Measurements from ENCODE around the gene DOK3. TPM values are rescaled to one million over a fixed set of nuclear protein-coding genes. Genes with fewer than 3 reads are reported as not detected.
"Not testable (repeated sequence)": the region's sequence is repeated elsewhere in the genome, so short reads cannot be mapped to it uniquely, and the experiment has no call there.

Gene DOK3
- total and polyA plus RNA-seq, 2 experiments from 2014 or later, result 3.1 to 3.5 TPM

GRCh38 chr5:177487975-177488374 is 21.7 kb downstream of the DOK3 start:
- peaks cover 3% of the 10 kb centered on the region for H3K79me2 ChIP-seq
- H3K4me1 ChIP-seq (ENCODE audit: insufficient read depth), result no peaks in the 10 kb centered on the region
- H3K27ac ChIP-seq, result no peak overlapping the region

DNA sequence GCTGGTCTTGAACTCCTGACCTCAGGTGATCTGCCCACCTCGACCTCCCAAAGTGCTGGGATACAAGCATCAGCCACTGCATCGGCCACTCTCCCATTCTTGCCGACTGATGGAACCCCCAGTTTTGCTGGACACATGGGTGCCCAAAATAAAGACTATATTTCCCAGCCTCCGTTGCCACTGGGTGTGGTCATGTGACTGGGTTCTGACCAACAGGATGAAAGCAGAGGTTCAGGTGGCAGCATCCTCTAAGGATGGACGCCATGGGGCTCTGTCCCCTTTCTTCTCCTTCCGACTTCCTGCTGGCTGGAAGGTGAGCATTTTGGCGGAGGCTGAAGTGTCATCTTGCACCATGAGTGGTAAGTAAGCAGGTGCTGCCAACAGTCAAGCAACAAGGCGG is 22.5 kb downstream of the DOK3 start:
- H3K27ac ChIP-seq, result no peak overlapping the region
- H3K79me2 ChIP-seq, result no peaks in the 10 kb centered on the region
- H3K27me3 ChIP-seq, result no peaks in the 10 kb centered on the region
- no peaks in the 10 kb centered on the region for H3K9me2 ChIP-seq (replicated peaks; ENCODE audit: insufficient read depth)
- H3K36me3 ChIP-seq (replicated peaks; ENCODE audit: insufficient read depth, low read depth), result no peaks in the 10 kb centered on the region
- no peaks in the 10 kb centered on the region for H4K20me1 ChIP-seq (ENCODE audit: insufficient read depth, poor library complexity, severe bottlenecking)
- H3K4me3 ChIP-seq, result no peak overlapping the region
- no peak overlapping the region for H2AFZ ChIP-seq
- H3K4me1 ChIP-seq (ENCODE audit: insufficient read depth), result no peaks in the 10 kb centered on the region
- no peaks in the 10 kb centered on the region for H3K9me3 ChIP-seq (ENCODE audit: low read depth)
- DNase-seq (ENCODE audit: low spot score), result no peak
- no peak overlapping the region for H3K4me2 ChIP-seq
- TF ChIP-seq EZH2phosphoT487 (IDR thresholded peaks at IDR 0.05; ENCODE audit: low read depth, severe bottlenecking, unreplicated experiment) (no peak), CTCF (IDR thresholded peaks at IDR 0.05; ENCODE audit: poor library complexity) (no peak), EZH2 (IDR thresholded peaks at IDR 0.05; ENCODE audit: borderline replicate concordance) (no peak)
- 97% methylated on average over 8 of the region's 8 CpGs for WGBS (ENCODE audit: low lambda C conversion rate, missing lambda C conversion rate)

More at GRCh38 chr5:177487975-177488374, 21.7 kb downstream of the DOK3 start:
- no peaks in the 10 kb centered on the region for H3K27me3 ChIP-seq
- no peaks in the 10 kb centered on the region for H3K9me2 ChIP-seq (replicated peaks; ENCODE audit: insufficient read depth)
- no peak overlapping the region for H2AFZ ChIP-seq
- H4K20me1 ChIP-seq (ENCODE audit: insufficient read depth, poor library complexity, severe bottlenecking), result no peaks in the 10 kb centered on the region
- DNase-seq (ENCODE audit: low spot score), result no peak
- no peak overlapping the region for H3K4me2 ChIP-seq
- no peaks in the 10 kb centered on the region for H3K36me3 ChIP-seq (replicated peaks; ENCODE audit: insufficient read depth, low read depth)
- no peak for TF ChIP-seq CTCF (IDR thresholded peaks at IDR 0.05; ENCODE audit: poor library complexity)
- no peak for TF ChIP-seq EZH2phosphoT487 (IDR thresholded peaks at IDR 0.05; ENCODE audit: low read depth, severe bottlenecking, unreplicated experiment)
- TF ChIP-seq EZH2 (IDR thresholded peaks at IDR 0.05; ENCODE audit: borderline replicate concordance), result no peak
- WGBS (ENCODE audit: low lambda C conversion rate, missing lambda C conversion rate), result 95% methylated on average over 15 of the region's 15 CpGs
- no peaks in the 10 kb centered on the region for H3K9me3 ChIP-seq (ENCODE audit: low read depth)
- H3K4me3 ChIP-seq, result no peak overlapping the region

DNA sequence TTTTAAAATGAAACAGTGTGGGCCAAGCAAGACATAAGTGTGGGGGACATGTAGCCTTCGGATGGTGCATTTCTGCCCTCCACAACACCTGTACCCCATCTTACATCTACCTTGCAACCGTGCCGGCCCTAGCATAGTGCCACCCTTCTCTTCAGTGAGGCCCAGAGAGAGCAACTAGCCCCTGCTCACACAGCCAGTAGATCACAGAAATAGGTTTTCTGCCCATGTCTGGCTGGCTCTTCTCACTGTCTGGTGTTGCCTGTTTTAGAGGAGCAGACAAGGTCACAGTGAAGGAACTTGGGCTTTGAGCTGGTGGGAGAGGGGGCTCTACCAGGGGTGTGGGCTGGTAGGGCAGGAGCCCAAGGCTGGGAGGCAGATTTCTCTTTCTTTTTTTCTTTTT is 23.4 kb downstream of the DOK3 start:
- no peak for DNase-seq (ENCODE audit: low spot score)
- Histone ChIP-seq H3K9me3 (ENCODE audit: low read depth) (no peaks in the 10 kb centered on the region), H3K36me3 (replicated peaks; ENCODE audit: insufficient read depth, low read depth) (no peaks in the 10 kb centered on the region), H3K4me3 (no peak overlapping the region), H3K4me2 (no peak overlapping the region), H2AFZ (no peak overlapping the region), H3K4me1 (ENCODE audit: insufficient read depth) (no peaks in the 10 kb centered on the region), H3K79me2 (no peaks in the 10 kb centered on the region), H4K20me1 (ENCODE audit: insufficient read depth, poor library complexity, severe bottlenecking) (no peaks in the 10 kb centered on the region), H3K27me3 (no peaks in the 10 kb centered on the region), H3K27ac (no peak overlapping the region), H3K9me2 (replicated peaks; ENCODE audit: insufficient read depth) (no peaks in the 10 kb centered on the region)
- 100% methylated on average over 3 of the region's 3 CpGs for WGBS (ENCODE audit: low lambda C conversion rate, missing lambda C conversion rate)
- TF ChIP-seq EZH2phosphoT487 (IDR thresholded peaks at IDR 0.05; ENCODE audit: low read depth, severe bottlenecking, unreplicated experiment) (no peak), CTCF (IDR thresholded peaks at IDR 0.05; ENCODE audit: poor library complexity) (no peak), EZH2 (IDR thresholded peaks at IDR 0.05; ENCODE audit: borderline replicate concordance) (no peak)

DNA sequence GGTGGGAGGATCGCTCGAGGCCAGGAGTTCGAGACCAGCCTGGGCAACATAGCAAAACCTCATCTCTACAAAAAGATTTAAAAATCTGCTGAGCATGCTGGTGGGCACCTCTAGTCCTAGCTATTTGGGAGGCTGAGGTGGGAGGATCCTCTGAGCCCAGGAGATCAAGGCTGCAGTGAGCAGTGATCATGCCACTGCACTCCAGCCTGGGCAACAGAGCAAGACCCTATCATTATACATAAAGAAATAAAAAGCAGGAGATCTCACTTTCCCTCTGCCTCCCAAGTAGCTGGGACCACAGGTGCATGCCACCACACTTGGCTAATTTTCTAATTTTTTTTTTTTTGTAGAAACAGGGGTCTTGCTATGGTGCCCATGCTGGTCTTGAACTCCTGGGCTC is 23.9 kb downstream of the DOK3 start:
- not testable (repeated sequence) for H3K9me3 ChIP-seq (ENCODE audit: low read depth); H3K4me3 ChIP-seq; H3K36me3 ChIP-seq (replicated peaks; ENCODE audit: insufficient read depth, low read depth); DNase-seq (ENCODE audit: low spot score); H2AFZ ChIP-seq; H3K4me1 ChIP-seq (ENCODE audit: insufficient read depth); H3K79me2 ChIP-seq; H3K4me2 ChIP-seq; H3K27ac ChIP-seq; H3K9me2 ChIP-seq (replicated peaks; ENCODE audit: insufficient read depth); H4K20me1 ChIP-seq (ENCODE audit: insufficient read depth, poor library complexity, severe bottlenecking); H3K27me3 ChIP-seq
- 100% methylated on average over 3 of the region's 3 CpGs for WGBS (ENCODE audit: low lambda C conversion rate, missing lambda C conversion rate)
